ENCODE data around the gene MRC2. TPM values are rescaled to one million over a fixed set of nuclear protein-coding genes. Genes with fewer than 3 reads are reported as not detected.
"Not testable (repeated sequence)": the region's sequence is repeated elsewhere in the genome, so short reads cannot be mapped to it uniquely, and the experiment has no call there.

The MRC2 gene
- total and polyA plus RNA-seq, 2 experiments from 2014 or later = 222 to 756 TPM

GRCh38 chr17:62597920-62598319 lies 29.6 kb upstream of the MRC2 start:
- DNase-seq = peak; percentile 82
- H3K9ac ChIP-seq = no peak overlapping the region
- H3K79me2 ChIP-seq (ENCODE audit: insufficient read depth) = peaks cover 64% of the 10 kb centered on the region
- H3K36me3 ChIP-seq (ENCODE audit: low read depth) = peaks cover 47% of the 10 kb centered on the region
- no peak overlapping the region for H3K4me3 ChIP-seq
- H4K20me1 ChIP-seq (ENCODE audit: insufficient read depth) = no peaks in the 10 kb centered on the region
- peaks cover 22% of the 10 kb centered on the region for H3F3A ChIP-seq (ENCODE audit: insufficient read depth)
- no peaks in the 10 kb centered on the region for H3K27me3 ChIP-seq (replicated peaks; ENCODE audit: insufficient read depth)
- no peak overlapping the region for H2AFZ ChIP-seq
- H3K4me1 ChIP-seq (ENCODE audit: insufficient read depth) = peaks cover 11% of the 10 kb centered on the region; the same call in 1 of the 2 replicates
- H3K4me2 ChIP-seq (ENCODE audit: unreplicated experiment) = no peak overlapping the region
- no peaks in the 10 kb centered on the region for H3K9me2 ChIP-seq (ENCODE audit: insufficient read depth)
- in situ Hi-C loops (cut with MboI) = no loop called here
- TF ChIP-seq EZH2 (IDR thresholded peaks at IDR 0.05; ENCODE audit: insufficient read depth, poor library complexity, severe bottlenecking) = no peak
- TF ChIP-seq EZH2phosphoT487 (IDR thresholded peaks at IDR 0.05; ENCODE audit: insufficient read depth, low read depth) = no peak
- H3K27ac ChIP-seq = peak overlapping the region; percentile 22; the same call in 1 of the 2 replicates
- 53 to 54% methylated on average over 2 of the region's 2 CpGs for whole genome bisulfite sequencing, 2 experiments (ENCODE audit: low coverage in 1 of 2, low lambda C conversion rate in 2 of 2, missing lambda C conversion rate in 2 of 2)
- H3K9me3 ChIP-seq (ENCODE audit: low read depth) = no peaks in the 10 kb centered on the region

DNA sequence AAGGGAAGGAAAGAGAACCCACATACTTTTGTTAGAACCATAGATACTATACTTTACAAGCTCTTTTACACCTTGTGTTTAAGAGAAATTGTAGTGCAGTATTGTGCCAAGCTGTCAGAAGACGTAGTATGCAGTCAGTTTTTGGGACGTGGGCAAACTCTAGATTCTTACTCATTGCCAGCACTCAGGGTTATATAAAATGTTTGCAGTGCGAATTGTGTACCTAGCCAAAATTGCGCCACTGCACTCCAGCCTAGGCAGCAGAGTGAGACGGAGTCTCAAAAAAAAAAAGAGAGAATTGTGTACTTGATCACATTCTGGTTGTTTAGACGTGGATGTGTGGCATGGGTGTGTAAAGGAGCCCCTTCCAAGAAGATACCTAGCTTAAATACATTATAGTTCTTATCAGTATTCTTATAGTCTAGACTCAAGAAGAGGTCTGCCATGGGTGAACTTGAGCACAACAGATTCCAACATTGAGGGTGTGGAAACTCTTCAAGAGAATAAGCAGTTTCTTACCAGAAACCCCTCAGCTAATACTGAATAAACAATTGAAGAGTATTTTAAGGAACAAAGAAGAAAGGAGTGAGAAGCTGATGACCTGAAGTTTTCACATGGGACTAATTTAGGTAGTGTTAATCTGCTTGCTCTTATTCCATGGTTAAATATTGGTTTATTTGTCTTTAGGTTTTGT lies 27.4 kb upstream of the MRC2 start:
- Histone ChIP-seq H4K20me1 (ENCODE audit: insufficient read depth) (no peaks in the 10 kb centered on the region), H3K4me1 (ENCODE audit: insufficient read depth) (peaks cover 11% of the 10 kb centered on the region; the same call in 1 of the 2 replicates), H3K9ac (no peak overlapping the region), H3K36me3 (ENCODE audit: low read depth) (peaks cover 47% of the 10 kb centered on the region), H3F3A (ENCODE audit: insufficient read depth) (peaks cover 22% of the 10 kb centered on the region), H3K4me2 (ENCODE audit: unreplicated experiment) (no peak overlapping the region), H3K9me3 (ENCODE audit: low read depth) (no peaks in the 10 kb centered on the region), H3K9me2 (ENCODE audit: insufficient read depth) (no peaks in the 10 kb centered on the region), H3K27me3 (replicated peaks; ENCODE audit: insufficient read depth) (no peaks in the 10 kb centered on the region), H3K79me2 (ENCODE audit: insufficient read depth) (peaks cover 61% of the 10 kb centered on the region), H2AFZ (no peak overlapping the region), H3K4me3 (no peak overlapping the region), H3K27ac (no peak overlapping the region)
- in situ Hi-C loops (cut with MboI) = no loop called here
- no peak for DNase-seq
- TF ChIP-seq EZH2phosphoT487 (IDR thresholded peaks at IDR 0.05; ENCODE audit: insufficient read depth, low read depth) (no peak), EZH2 (IDR thresholded peaks at IDR 0.05; ENCODE audit: insufficient read depth, poor library complexity, severe bottlenecking) (no peak)
- 91 to 93% methylated on average over 6 of the region's 6 CpGs for WGBS, 2 experiments (ENCODE audit: low coverage in 1 of 2, low lambda C conversion rate in 2 of 2, missing lambda C conversion rate in 2 of 2)

- DNase-seq = no peak
- TF ChIP-seq EZH2 (IDR thresholded peaks at IDR 0.05; ENCODE audit: insufficient read depth, poor library complexity, severe bottlenecking) (no peak), EZH2phosphoT487 (IDR thresholded peaks at IDR 0.05; ENCODE audit: insufficient read depth, low read depth) (no peak)
- Histone ChIP-seq H3K36me3 (ENCODE audit: low read depth) (peaks cover 41% of the 10 kb centered on the region), H3K27ac (no peak overlapping the region), H4K20me1 (ENCODE audit: insufficient read depth) (no peaks in the 10 kb centered on the region), H3K79me2 (ENCODE audit: insufficient read depth) (peaks cover 59% of the 10 kb centered on the region), H3K4me3 (no peak overlapping the region), H3K9ac (no peak overlapping the region), H3K27me3 (replicated peaks; ENCODE audit: insufficient read depth) (no peaks in the 10 kb centered on the region), H3K4me2 (ENCODE audit: unreplicated experiment) (no peak overlapping the region), H3F3A (ENCODE audit: insufficient read depth) (peaks cover 22% of the 10 kb centered on the region), H3K4me1 (ENCODE audit: insufficient read depth) (peaks cover 11% of the 10 kb centered on the region; the same call in 1 of the 2 replicates), H3K9me3 (ENCODE audit: low read depth) (no peaks in the 10 kb centered on the region), H3K9me2 (ENCODE audit: insufficient read depth) (no peaks in the 10 kb centered on the region), H2AFZ (no peak overlapping the region)
- in situ Hi-C loops (cut with MboI) = no loop called here
- 95 to 96% methylated on average over 1 of the region's 1 CpG for WGBS, 2 experiments (ENCODE audit: low coverage in 1 of 2, low lambda C conversion rate in 2 of 2, missing lambda C conversion rate in 2 of 2)
Observed at GRCh38 chr17:62600805-62601204, 26.7 kb upstream of the MRC2 start.

DNA sequence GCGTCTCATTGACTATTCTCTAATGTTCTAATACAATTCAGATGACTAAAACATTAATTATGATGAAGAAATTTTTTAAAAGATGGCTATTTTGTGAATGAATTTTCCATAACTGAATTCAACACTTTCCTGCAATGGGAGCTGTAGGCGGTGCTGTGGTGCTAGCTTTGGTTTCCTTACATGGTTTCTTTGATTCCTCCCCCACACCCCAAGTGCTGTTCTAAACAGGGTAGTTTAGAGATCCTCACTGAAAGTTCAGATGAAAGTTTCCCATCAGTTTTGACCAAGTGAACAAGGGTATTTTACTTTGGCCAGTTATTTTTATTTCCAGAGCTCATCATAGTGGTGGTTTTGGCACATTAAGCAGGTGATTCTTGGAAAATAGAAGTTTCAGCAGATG lies 26.0 kb upstream of the MRC2 start:
- Histone ChIP-seq H3K4me3 (no peak overlapping the region), H4K20me1 (ENCODE audit: insufficient read depth) (no peaks in the 10 kb centered on the region), H3K36me3 (ENCODE audit: low read depth) (peaks cover 40% of the 10 kb centered on the region), H3F3A (ENCODE audit: insufficient read depth) (peaks cover 22% of the 10 kb centered on the region), H3K27ac (no peak overlapping the region), H3K27me3 (replicated peaks; ENCODE audit: insufficient read depth) (no peaks in the 10 kb centered on the region), H3K4me2 (ENCODE audit: unreplicated experiment) (no peak overlapping the region), H3K4me1 (ENCODE audit: insufficient read depth) (peaks cover 11% of the 10 kb centered on the region; the same call in 1 of the 2 replicates), H3K9ac (no peak overlapping the region), H2AFZ (no peak overlapping the region), H3K9me3 (ENCODE audit: low read depth) (no peaks in the 10 kb centered on the region), H3K79me2 (ENCODE audit: insufficient read depth) (peaks cover 52% of the 10 kb centered on the region), H3K9me2 (ENCODE audit: insufficient read depth) (no peaks in the 10 kb centered on the region)
- TF ChIP-seq EZH2 (IDR thresholded peaks at IDR 0.05; ENCODE audit: insufficient read depth, poor library complexity, severe bottlenecking) (no peak), EZH2phosphoT487 (IDR thresholded peaks at IDR 0.05; ENCODE audit: insufficient read depth, low read depth) (no peak)
- in situ Hi-C loops (cut with MboI) = no loop called here
- WGBS, 2 experiments (ENCODE audit: low coverage in 1 of 2, low lambda C conversion rate in 2 of 2, missing lambda C conversion rate in 2 of 2) = 70 to 83% methylated on average over 2 of the region's 2 CpGs
- DNase-seq = peak; percentile 53

GRCh38 chr17:62603783-62604182 lies 23.7 kb upstream of the MRC2 start:
- H3K4me3 ChIP-seq; H3K9me2 ChIP-seq (ENCODE audit: insufficient read depth); H3K27ac ChIP-seq; H3K4me2 ChIP-seq (ENCODE audit: unreplicated experiment); DNase-seq; H3K9me3 ChIP-seq (ENCODE audit: low read depth); H3K4me1 ChIP-seq (ENCODE audit: insufficient read depth); H4K20me1 ChIP-seq (ENCODE audit: insufficient read depth); H3K9ac ChIP-seq; in situ Hi-C loops (cut with MboI); H2AFZ ChIP-seq; H3K27me3 ChIP-seq (replicated peaks; ENCODE audit: insufficient read depth): not testable (repeated sequence)
- 98 to 100% methylated on average over 6 of the region's 6 CpGs for WGBS, 2 experiments (ENCODE audit: low coverage in 1 of 2, low lambda C conversion rate in 2 of 2, missing lambda C conversion rate in 2 of 2)
- Histone ChIP-seq H3F3A (ENCODE audit: insufficient read depth) (peaks cover 13% of the 10 kb centered on the region), H3K79me2 (ENCODE audit: insufficient read depth) (peaks cover 51% of the 10 kb centered on the region), H3K36me3 (ENCODE audit: low read depth) (peaks cover 53% of the 10 kb centered on the region; the same call in 1 of the 2 replicates)

Data from GM23248 (cell line).